ENCODE data around the gene MIB1. TPM values are rescaled to one million over a fixed set of nuclear protein-coding genes. Genes with fewer than 3 reads are reported as not detected.

MIB1 gene
- total and polyA plus RNA-seq, 9 of the 15 experiments (the other 6 are each of a cell fraction or from before 2014, with no cell fraction given), result 7.2 to 43.8 (median 23.2) TPM

DNA sequence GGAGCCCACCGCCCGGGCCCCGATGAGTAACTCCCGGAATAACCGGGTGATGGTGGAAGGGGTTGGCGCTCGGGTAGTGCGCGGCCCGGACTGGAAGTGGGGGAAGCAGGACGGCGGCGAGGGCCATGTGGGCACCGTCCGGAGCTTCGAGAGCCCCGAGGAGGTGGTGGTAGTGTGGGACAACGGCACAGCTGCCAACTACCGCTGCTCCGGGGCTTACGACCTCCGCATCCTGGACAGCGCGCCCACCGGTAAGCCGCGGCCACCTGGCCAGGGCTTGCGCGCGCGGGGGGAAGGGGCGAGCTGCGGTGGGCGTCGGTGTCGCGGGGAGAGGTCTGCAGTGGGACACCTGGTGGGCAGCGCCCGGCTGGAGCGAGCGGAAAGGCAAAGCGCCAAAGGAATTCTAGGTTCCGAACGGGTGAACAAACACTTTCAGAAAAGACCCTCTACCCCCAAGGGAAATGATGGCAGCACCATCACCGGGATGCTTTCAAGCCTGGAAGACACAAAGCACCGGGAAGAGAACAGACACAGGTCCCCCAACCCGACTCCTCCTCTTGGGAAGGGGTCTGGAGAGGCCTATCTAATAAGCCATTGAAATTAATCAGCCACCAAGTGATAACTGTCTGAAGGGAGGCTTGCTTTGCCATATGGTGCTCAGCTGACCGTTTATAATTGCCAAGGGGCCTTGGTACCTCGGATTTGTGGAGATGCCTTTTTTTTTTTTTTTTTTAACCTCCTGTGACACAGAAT is 1.1 kb downstream of the MIB1 start (continued):
- TF ChIP-seq, protein P1, sequence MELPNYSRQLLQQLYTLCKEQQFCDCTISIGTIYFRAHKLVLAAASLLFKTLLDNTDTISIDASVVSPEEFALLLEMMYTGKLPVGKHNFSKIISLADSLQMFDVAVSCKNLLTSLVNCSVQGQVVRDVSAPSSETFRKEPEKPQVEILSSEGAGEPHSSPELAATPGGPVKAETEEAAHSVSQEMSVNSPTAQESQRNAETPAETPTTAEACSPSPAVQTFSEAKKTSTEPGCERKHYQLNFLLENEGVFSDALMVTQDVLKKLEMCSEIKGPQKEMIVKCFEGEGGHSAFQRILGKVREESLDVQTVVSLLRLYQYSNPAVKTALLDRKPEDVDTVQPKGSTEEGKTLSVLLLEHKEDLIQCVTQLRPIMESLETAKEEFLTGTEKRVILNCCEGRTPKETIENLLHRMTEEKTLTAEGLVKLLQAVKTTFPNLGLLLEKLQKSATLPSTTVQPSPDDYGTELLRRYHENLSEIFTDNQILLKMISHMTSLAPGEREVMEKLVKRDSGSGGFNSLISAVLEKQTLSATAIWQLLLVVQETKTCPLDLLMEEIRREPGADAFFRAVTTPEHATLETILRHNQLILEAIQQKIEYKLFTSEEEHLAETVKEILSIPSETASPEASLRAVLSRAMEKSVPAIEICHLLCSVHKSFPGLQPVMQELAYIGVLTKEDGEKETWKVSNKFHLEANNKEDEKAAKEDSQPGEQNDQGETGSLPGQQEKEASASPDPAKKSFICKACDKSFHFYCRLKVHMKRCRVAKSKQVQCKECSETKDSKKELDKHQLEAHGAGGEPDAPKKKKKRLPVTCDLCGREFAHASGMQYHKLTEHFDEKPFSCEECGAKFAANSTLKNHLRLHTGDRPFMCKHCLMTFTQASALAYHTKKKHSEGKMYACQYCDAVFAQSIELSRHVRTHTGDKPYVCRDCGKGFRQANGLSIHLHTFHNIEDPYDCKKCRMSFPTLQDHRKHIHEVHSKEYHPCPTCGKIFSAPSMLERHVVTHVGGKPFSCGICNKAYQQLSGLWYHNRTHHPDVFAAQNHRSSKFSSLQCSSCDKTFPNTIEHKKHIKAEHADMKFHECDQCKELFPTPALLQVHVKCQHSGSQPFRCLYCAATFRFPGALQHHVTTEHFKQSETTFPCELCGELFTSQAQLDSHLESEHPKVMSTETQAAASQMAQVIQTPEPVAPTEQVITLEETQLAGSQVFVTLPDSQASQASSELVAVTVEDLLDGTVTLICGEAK (IDR thresholded peaks at IDR 0.05), result no peak; the same call in 1 of the 2 replicates
- TF ChIP-seq, protein P1 (CRISPR knock-in tag; IDR thresholded peaks at IDR 0.05), result no peak
- TF ChIP-seq STAG1 (CRISPR knock-in tag; IDR thresholded peaks at IDR 0.05; ENCODE audit: borderline replicate concordance) (no peak), FOXJ2 (tag; IDR thresholded peaks at IDR 0.05) (no peak), FOXM1 (IDR thresholded peaks at IDR 0.05; ENCODE audit: low read depth) (no peak), FOXM1 (CRISPR knock-in tag; IDR thresholded peaks at IDR 0.05; ENCODE audit: low read depth) (peak; percentile 50; the same call in 1 of the 2 replicates), ZNF444 (CRISPR knock-in tag; IDR thresholded peaks at IDR 0.05) (no peak), PTRF (tag; IDR thresholded peaks at IDR 0.05) (no peak), CHD1 (IDR thresholded peaks at IDR 0.05; ENCODE audit: low read length) (peak; percentile 67), TGIF2 (CRISPR knock-in tag; IDR thresholded peaks at IDR 0.05) (no peak), MCM2 (IDR thresholded peaks at IDR 0.05; ENCODE audit: low read depth) (no peak)
- TF ChIP-seq, protein P2, sequence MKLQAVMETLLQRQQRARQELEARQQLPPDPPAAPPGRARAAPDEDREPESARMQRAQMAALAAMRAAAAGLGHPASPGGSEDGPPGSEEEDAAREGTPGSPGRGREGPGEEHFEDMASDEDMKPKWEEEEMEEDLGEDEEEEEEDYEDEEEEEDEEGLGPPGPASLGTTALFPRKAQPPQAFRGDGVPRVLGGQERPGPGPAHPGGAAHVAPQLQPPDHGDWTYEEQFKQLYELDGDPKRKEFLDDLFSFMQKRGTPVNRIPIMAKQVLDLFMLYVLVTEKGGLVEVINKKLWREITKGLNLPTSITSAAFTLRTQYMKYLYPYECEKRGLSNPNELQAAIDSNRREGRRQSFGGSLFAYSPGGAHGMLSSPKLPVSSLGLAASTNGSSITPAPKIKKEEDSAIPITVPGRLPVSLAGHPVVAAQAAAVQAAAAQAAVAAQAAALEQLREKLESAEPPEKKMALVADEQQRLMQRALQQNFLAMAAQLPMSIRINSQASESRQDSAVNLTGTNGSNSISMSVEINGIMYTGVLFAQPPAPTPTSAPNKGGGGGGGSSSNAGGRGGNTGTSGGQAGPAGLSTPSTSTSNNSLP (IDR thresholded peaks at IDR 0.05; ENCODE audit: borderline replicate concordance, low read depth, low read length), result no peak
- TF ChIP-seq, protein P3, sequence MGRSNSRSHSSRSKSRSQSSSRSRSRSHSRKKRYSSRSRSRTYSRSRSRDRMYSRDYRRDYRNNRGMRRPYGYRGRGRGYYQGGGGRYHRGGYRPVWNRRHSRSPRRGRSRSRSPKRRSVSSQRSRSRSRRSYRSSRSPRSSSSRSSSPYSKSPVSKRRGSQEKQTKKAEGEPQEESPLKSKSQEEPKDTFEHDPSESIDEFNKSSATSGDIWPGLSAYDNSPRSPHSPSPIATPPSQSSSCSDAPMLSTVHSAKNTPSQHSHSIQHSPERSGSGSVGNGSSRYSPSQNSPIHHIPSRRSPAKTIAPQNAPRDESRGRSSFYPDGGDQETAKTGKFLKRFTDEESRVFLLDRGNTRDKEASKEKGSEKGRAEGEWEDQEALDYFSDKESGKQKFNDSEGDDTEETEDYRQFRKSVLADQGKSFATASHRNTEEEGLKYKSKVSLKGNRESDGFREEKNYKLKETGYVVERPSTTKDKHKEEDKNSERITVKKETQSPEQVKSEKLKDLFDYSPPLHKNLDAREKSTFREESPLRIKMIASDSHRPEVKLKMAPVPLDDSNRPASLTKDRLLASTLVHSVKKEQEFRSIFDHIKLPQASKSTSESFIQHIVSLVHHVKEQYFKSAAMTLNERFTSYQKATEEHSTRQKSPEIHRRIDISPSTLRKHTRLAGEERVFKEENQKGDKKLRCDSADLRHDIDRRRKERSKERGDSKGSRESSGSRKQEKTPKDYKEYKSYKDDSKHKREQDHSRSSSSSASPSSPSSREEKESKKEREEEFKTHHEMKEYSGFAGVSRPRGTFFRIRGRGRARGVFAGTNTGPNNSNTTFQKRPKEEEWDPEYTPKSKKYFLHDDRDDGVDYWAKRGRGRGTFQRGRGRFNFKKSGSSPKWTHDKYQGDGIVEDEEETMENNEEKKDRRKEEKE (IDR thresholded peaks at IDR 0.05; ENCODE audit: borderline replicate concordance in 1 of 2, control insufficient read depth in 1 of 2, low read depth in 2 of 2, low read length in 1 of 2), result no peak
